GM21576 (cell line): ENCODE measurements around the gene TREM2.

Experiments
- ATAC-seq: cut with Tn5 transposase; IDR thresholded peaks from one replicate; pipeline ENCODE4 v1.9.1; 2021; ENCODE audit warnings: mild to moderate bottlenecking, moderate library complexity; ENCODE audit not compliant: unreplicated experiment

Gene TREM2

GRCh38 chr6:41184761-41185160 lies 21.8 kb upstream of the TREM2 start:
- no peak for ATAC-seq

- peak; percentile 69 for ATAC-seq
Observed at GRCh38 chr6:41182069-41183034, 19.4 kb upstream of the TREM2 start.

GRCh38 chr6:41181566-41181965 lies 18.6 kb upstream of the TREM2 start:
- no peak for ATAC-seq

GRCh38 chr6:41179163-41179562 lies 16.2 kb upstream of the TREM2 start:
- no peak for ATAC-seq

- no peak for ATAC-seq
Observed at GRCh38 chr6:41177695-41178094, 14.8 kb upstream of the TREM2 start.

GRCh38 chr6:41177287-41177686 lies 14.4 kb upstream of the TREM2 start:
- no peak for ATAC-seq

- ATAC-seq: no peak
Observed at GRCh38 chr6:41176189-41176588, 13.3 kb upstream of the TREM2 start.

GRCh38 chr6:41175084-41175483 lies 12.2 kb upstream of the TREM2 start:
- no peak for ATAC-seq

- ATAC-seq: no peak
Observed at GRCh38 chr6:41174610-41175009, 11.7 kb upstream of the TREM2 start.

- ATAC-seq: no peak
Observed at GRCh38 chr6:41171908-41172307, 9.0 kb upstream of the TREM2 start.

- no peak for ATAC-seq
Observed at GRCh38 chr6:41170547-41171160, 7.7 kb upstream of the TREM2 start.

GRCh38 chr6:41167173-41167963 lies 4.5 kb upstream of the TREM2 start:
- ATAC-seq: no peak

GRCh38 chr6:41164551-41165120 lies 1.7 kb upstream of the TREM2 start:
- ATAC-seq: no peak

- no peak for ATAC-seq
Observed at GRCh38 chr6:41163419-41163717, 452 bp upstream of the TREM2 start.

GRCh38 chr6:41161851-41162552 lies 914 bp downstream of the TREM2 start:
- ATAC-seq: no peak

- no peak for ATAC-seq
Observed at GRCh38 chr6:41161380-41161779, 1.5 kb downstream of the TREM2 start.

GRCh38 chr6:41160933-41161332 lies 2.0 kb downstream of the TREM2 start:
- no peak for ATAC-seq

- no peak for ATAC-seq
Observed at GRCh38 chr6:41159415-41160082, 3.4 kb downstream of the TREM2 start.

GRCh38 chr6:41157323-41157722 lies 5.6 kb downstream of the TREM2 start:
- no peak for ATAC-seq

- no peak for ATAC-seq
Observed at GRCh38 chr6:41156771-41157170, 6.1 kb downstream of the TREM2 start.
